HFFc6 (cell line): ENCODE measurements around the gene RASSF5. TPM values are rescaled to one million over a fixed set of nuclear protein-coding genes. Genes with fewer than 3 reads are reported as not detected.
"Not testable (repeated sequence)": the region's sequence is repeated elsewhere in the genome, so short reads cannot be mapped to it uniquely, and the experiment has no call there.

ENCODE experiments used
- DNase-seq: peaks from one replicate; pipeline ENCODE4 v3.0.0-alpha.2; 2018
- H3K27ac Mint-ChIP-seq: 2 replicates; pipeline ENCODE4 v1.8.0; 2020; ENCODE audit warnings: mild to moderate bottlenecking, mixed read lengths
- H3K27me3 Mint-ChIP-seq: 2 replicates; pipeline ENCODE4 v1.8.0; 2021; ENCODE audit warnings: mild to moderate bottlenecking, moderate library complexity, mixed read lengths; ENCODE audit not compliant: insufficient read depth
- H3K36me3 Mint-ChIP-seq: 2 replicates; pipeline ENCODE4 v1.8.0; 2021; ENCODE audit warnings: low read depth, mixed read lengths
- H3K4me1 Mint-ChIP-seq: 2 replicates; pipeline ENCODE4 v1.8.0; 2020; ENCODE audit warnings: low read depth, mixed read lengths
- H3K4me3 Mint-ChIP-seq: 2 replicates; pipeline ENCODE4 v1.8.0; 2020; ENCODE audit warnings: mild to moderate bottlenecking, moderate library complexity, mixed read lengths
- H3K9me3 Mint-ChIP-seq: 2 replicates; pipeline ENCODE4 v1.8.0; 2020; ENCODE audit warnings: mild to moderate bottlenecking, mixed read lengths
- CTCF ChIP-seq: fragments of 200-600 bp; sonication (generic); IDR thresholded peaks from 2 replicates; pipeline ENCODE4 v1.5.0; 2021; ENCODE audit warnings: antibody characterized with exemption, mild to moderate bottlenecking
- total RNA-seq, 6 experiments: library from RNA; stranded (reverse); fragmentation: NEBNext Ultra II Directional; extraction: Animal tissue kit (Norgen Biotek cat#: 25700); gene quantifications; 2 replicates in 1 of 6; 3 replicates in 5 of 6; pipeline ENCODE4 v1.2.3, GENCODE V29; 2021

RASSF5 gene
- total RNA-seq, 6 experiments from 2014 or later, result 0.52 to 1.1 (median 0.82) TPM

GRCh38 chr1:206578068-206578977, 71.0 kb downstream of the RASSF5 start:
- TF ChIP-seq CTCF, result no peak
- H3K27me3 Mint-ChIP-seq, result peaks cover 13% of the 10 kb centered on the region
- peaks cover 32% of the 10 kb centered on the region for H3K4me1 Mint-ChIP-seq
- DNase-seq, result peak; percentile 28
- no peak overlapping the region for H3K27ac Mint-ChIP-seq
- H3K9me3 Mint-ChIP-seq, result no peaks in the 10 kb centered on the region
- H3K4me3 Mint-ChIP-seq, result no peak overlapping the region
- no peaks in the 10 kb centered on the region for H3K36me3 Mint-ChIP-seq

- DNase-seq, result no peak
- Mint-ChIP-seq H3K9me3 (no peaks in the 10 kb centered on the region), H3K4me3 (no peak overlapping the region), H3K36me3 (no peaks in the 10 kb centered on the region), H3K27me3 (peaks cover 12% of the 10 kb centered on the region), H3K4me1 (peaks cover 36% of the 10 kb centered on the region), H3K27ac (no peak overlapping the region)
- TF ChIP-seq CTCF, result no peak
These were observed 71.6 kb downstream of the RASSF5 start for GRCh38 chr1:206578978-206579374.

- Mint-ChIP-seq H3K9me3 (no peaks in the 10 kb centered on the region), H3K36me3 (no peaks in the 10 kb centered on the region), H3K27ac (peak overlapping the region; percentile 22; the same call in 1 of the 2 replicates), H3K4me1 (peaks cover 35% of the 10 kb centered on the region), H3K27me3 (peaks cover 9% of the 10 kb centered on the region), H3K4me3 (no peak overlapping the region)
- no peak for TF ChIP-seq CTCF
- DNase-seq, result peak; percentile 54
These were observed 72.6 kb downstream of the RASSF5 start for GRCh38 chr1:206579747-206580437.

GRCh38 chr1:206580438-206581113, 73.2 kb downstream of the RASSF5 start:
- H3K36me3 Mint-ChIP-seq, result no peaks in the 10 kb centered on the region
- no peak overlapping the region for H3K27ac Mint-ChIP-seq
- H3K9me3 Mint-ChIP-seq, result no peaks in the 10 kb centered on the region
- no peak for DNase-seq
- H3K4me3 Mint-ChIP-seq, result no peak overlapping the region
- peaks cover 29% of the 10 kb centered on the region for H3K4me1 Mint-ChIP-seq
- TF ChIP-seq CTCF, result no peak
- peaks cover 9% of the 10 kb centered on the region for H3K27me3 Mint-ChIP-seq

GRCh38 chr1:206581114-206581497, 73.8 kb downstream of the RASSF5 start:
- not testable (repeated sequence) for H3K9me3 Mint-ChIP-seq, H3K4me3 Mint-ChIP-seq, DNase-seq, H3K27me3 Mint-ChIP-seq, H3K36me3 Mint-ChIP-seq, H3K27ac Mint-ChIP-seq
- H3K4me1 Mint-ChIP-seq, result peaks cover 29% of the 10 kb centered on the region
